SU-DHL-6 (cell line): ENCODE measurements around the gene DEPDC5.

ENCODE experiments used
- H2AFZ ChIP-seq: fragments of 200-600 bp; sonication (generic); 2 replicates; pipeline ENCODE4 v1.6.1; 2014; ENCODE audit warnings: low read depth, mild to moderate bottlenecking, moderate library complexity, mixed read lengths, antibody characterized with exemption, low read length; ENCODE audit not compliant: severe bottlenecking
- H3F3A ChIP-seq: fragments of 200-600 bp; shearing (Covaris generic); 2 replicates; pipeline ENCODE4 v1.6.0; 2016; ENCODE audit warnings: antibody characterized with exemption, mild to moderate bottlenecking; ENCODE audit not compliant: insufficient read depth
- H3K27ac ChIP-seq: fragments of 200-600 bp; sonication (generic); 2 replicates; pipeline ENCODE4 v1.5.1; 2016; ENCODE audit warnings: low read depth, mild to moderate bottlenecking, low read length, moderate library complexity, mixed read lengths
- H3K27me3 ChIP-seq: fragments of 200-600 bp; sonication (generic), shearing (Covaris generic); 2 replicates; pipeline ENCODE4 v1.6.0; 2014; ENCODE audit warnings: mild to moderate bottlenecking, low read length
- H3K36me3 ChIP-seq: fragments of 200-600 bp; sonication (generic); 2 replicates; pipeline ENCODE4 v1.6.1; 2014; ENCODE audit warnings: mild to moderate bottlenecking, low read length, mixed read lengths
- H3K4me2 ChIP-seq: fragments of 300-600, 200-600 bp; shearing (Covaris generic), sonication (generic); 2 replicates; pipeline ENCODE4 v1.6.0; 2014; ENCODE audit warnings: low read length, low read depth, mild to moderate bottlenecking; ENCODE audit not compliant: poor library complexity, severe bottlenecking
- H3K4me3 ChIP-seq: fragments of 200-600 bp; sonication (generic); 2 replicates; pipeline ENCODE4 v1.5.1; 2014; ENCODE audit warnings: antibody characterized with exemption, low read length, mild to moderate bottlenecking, mixed read lengths; ENCODE audit not compliant: insufficient read depth, poor library complexity, severe bottlenecking
- H3K79me2 ChIP-seq: fragments of 200-600 bp; sonication (generic); 2 replicates; pipeline ENCODE4 v1.6.1; 2014; ENCODE audit warnings: mild to moderate bottlenecking, low read length, moderate library complexity; ENCODE audit not compliant: insufficient read depth
- H3K9ac ChIP-seq: fragments of 200-600 bp; sonication (generic); 2 replicates; pipeline ENCODE4 v1.7.0; 2014; ENCODE audit warnings: mild to moderate bottlenecking, low read length
- H3K9me2 ChIP-seq: fragments of 200-600 bp; sonication (generic); replicated peaks from 2 replicates; pipeline ENCODE4 v1.6.1; 2014; ENCODE audit warnings: low read length; ENCODE audit not compliant: insufficient read depth
- H3K9me3 ChIP-seq: fragments of 200-600 bp; sonication (generic); 2 replicates; pipeline ENCODE4 v1.6.1; 2014; ENCODE audit warnings: low read length, mixed read lengths; ENCODE audit not compliant: insufficient read depth
- H4K20me1 ChIP-seq: fragments of 200-600 bp; sonication (generic); 2 replicates; pipeline ENCODE4 v1.6.1; 2014; ENCODE audit warnings: low read depth, mild to moderate bottlenecking, antibody characterized with exemption, low read length, moderate library complexity, mixed read lengths
- CTCF ChIP-seq: fragments of 200-600 bp; sonication (generic); IDR thresholded peaks from one replicate; pipeline ENCODE4 v1.5.1; 2017; ENCODE audit warnings: antibody characterized with exemption, mild to moderate bottlenecking, low read length, moderate library complexity; ENCODE audit not compliant: insufficient read depth, poor library complexity, severe bottlenecking
- EZH2phosphoT487 ChIP-seq: fragments of 200-600 bp; sonication (generic), shearing (Covaris generic); conservative IDR thresholded peaks from 2 replicates; pipeline ENCODE4 v1.6.1; 2018; ENCODE audit warnings: mild to moderate bottlenecking, antibody characterized with exemption, low read length, moderate library complexity, mixed read lengths

Gene DEPDC5

DNA sequence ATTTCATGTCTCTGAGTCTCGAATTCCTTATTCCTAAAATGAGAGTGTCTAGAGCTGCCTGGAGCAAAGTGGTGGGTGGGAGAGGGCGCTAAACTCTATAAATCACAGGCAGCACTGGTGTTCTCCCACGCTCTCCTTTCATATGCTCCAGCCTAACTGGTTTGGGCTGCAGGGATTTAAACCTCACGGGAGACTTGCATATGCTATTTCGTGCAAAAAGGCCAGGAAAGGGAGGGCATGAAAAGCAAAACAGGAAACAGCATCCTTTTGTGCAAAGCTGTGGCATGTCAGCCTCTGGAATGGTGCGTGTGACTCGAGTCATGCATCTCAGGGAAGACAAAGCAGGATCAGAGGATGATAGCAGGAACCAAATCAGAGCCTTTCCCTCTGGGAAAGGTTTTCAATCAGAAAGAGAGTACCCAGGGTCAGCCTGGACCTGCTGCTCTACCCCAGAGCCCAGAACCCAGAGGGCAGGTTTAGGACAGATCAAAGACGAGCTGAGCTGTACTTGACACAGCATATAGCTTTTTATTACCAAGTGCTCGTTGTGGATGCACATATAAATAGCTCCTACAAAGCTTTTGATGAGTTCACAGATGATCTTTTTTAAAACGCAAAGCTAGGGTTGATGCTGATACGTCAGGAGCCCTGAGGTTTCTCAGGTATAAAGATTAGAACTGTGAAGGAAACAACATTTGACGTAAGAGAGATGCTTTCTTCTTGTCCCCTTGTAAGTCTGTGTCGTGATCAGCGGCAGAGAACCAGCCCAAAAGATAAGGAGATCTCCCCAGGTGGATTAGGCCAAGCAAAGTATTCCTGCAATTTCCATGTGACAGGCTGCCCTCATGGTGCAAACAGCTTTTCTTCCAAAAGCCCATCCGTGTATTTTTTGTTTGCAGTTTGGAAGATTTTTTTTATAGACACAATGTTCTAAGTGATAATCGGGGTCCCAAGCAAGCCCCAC lies 144.3 kb downstream of the DEPDC5 start:
- H3K4me2 ChIP-seq = no peak overlapping the region
- no peaks in the 10 kb centered on the region for H4K20me1 ChIP-seq
- no peaks in the 10 kb centered on the region for H3K79me2 ChIP-seq
- H3K27me3 ChIP-seq = no peaks in the 10 kb centered on the region
- TF ChIP-seq EZH2phosphoT487 = no peak
- no peak for TF ChIP-seq CTCF
- H3K9me2 ChIP-seq = no peaks in the 10 kb centered on the region
- no peaks in the 10 kb centered on the region for H3F3A ChIP-seq
- no peak overlapping the region for H2AFZ ChIP-seq
- no peak overlapping the region for H3K27ac ChIP-seq
- H3K9me3 ChIP-seq = no peaks in the 10 kb centered on the region
- no peak overlapping the region for H3K4me3 ChIP-seq
- peaks cover 9% of the 10 kb centered on the region; the same call in 1 of the 2 replicates for H3K36me3 ChIP-seq
- no peak overlapping the region for H3K9ac ChIP-seq

DNA sequence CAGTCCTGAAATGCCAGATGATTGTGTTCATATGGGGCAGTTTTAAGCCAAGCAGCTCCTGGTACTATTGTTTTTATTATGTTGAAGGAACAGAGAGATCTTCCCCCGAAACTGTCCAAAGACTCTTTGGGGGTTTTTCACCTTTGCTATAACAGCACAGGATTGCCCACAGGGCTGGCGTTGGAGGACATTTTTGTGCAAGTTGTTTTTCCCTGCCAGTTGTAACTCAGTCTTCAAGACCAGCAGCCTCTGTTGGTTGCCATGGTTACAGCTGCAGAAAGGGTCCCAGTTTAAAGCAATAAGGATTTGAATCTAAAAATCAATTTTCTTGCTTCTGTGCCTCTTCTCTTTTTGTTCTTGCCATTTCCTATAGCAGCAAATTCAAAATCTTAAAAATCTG lies 145.1 kb downstream of the DEPDC5 start:
- no peaks in the 10 kb centered on the region for H3K9me2 ChIP-seq
- H3K27ac ChIP-seq = no peak overlapping the region
- TF ChIP-seq EZH2phosphoT487 = no peak
- TF ChIP-seq CTCF = no peak
- H2AFZ ChIP-seq = no peak overlapping the region
- H3K9ac ChIP-seq = no peak overlapping the region
- no peak overlapping the region for H3K4me3 ChIP-seq
- H3F3A ChIP-seq = no peaks in the 10 kb centered on the region
- H4K20me1 ChIP-seq = no peaks in the 10 kb centered on the region
- H3K4me2 ChIP-seq = no peak overlapping the region
- peaks cover 9% of the 10 kb centered on the region; the same call in 1 of the 2 replicates for H3K36me3 ChIP-seq
- H3K27me3 ChIP-seq = no peaks in the 10 kb centered on the region
- H3K9me3 ChIP-seq = no peaks in the 10 kb centered on the region
- no peaks in the 10 kb centered on the region for H3K79me2 ChIP-seq

- no peak overlapping the region for H3K4me2 ChIP-seq
- H3K27ac ChIP-seq = no peak overlapping the region
- no peaks in the 10 kb centered on the region for H3F3A ChIP-seq
- H3K27me3 ChIP-seq = no peaks in the 10 kb centered on the region
- H3K9me2 ChIP-seq = no peaks in the 10 kb centered on the region
- H2AFZ ChIP-seq = no peak overlapping the region
- H3K4me3 ChIP-seq = no peak overlapping the region
- H3K36me3 ChIP-seq = peaks cover 6% of the 10 kb centered on the region; the same call in 1 of the 2 replicates
- no peaks in the 10 kb centered on the region for H3K9me3 ChIP-seq
- H4K20me1 ChIP-seq = no peaks in the 10 kb centered on the region
- no peak overlapping the region for H3K9ac ChIP-seq
- no peaks in the 10 kb centered on the region for H3K79me2 ChIP-seq
- TF ChIP-seq CTCF (no peak), EZH2phosphoT487 (no peak)
Measured at GRCh38 chr22:31899669-31900068, 145.8 kb downstream of the DEPDC5 start.
